HFFc6 (cell line): ENCODE results near the gene ELMO2. TPM values are rescaled to one million over a fixed set of nuclear protein-coding genes. Genes with fewer than 3 reads are reported as not detected.

Experiments
- DNase-seq: peaks from one replicate; pipeline ENCODE4 v3.0.0-alpha.2; 2018
- H3K27ac Mint-ChIP-seq: 2 replicates; pipeline ENCODE4 v1.8.0; 2020; ENCODE audit warnings: mild to moderate bottlenecking, mixed read lengths
- H3K27me3 Mint-ChIP-seq: 2 replicates; pipeline ENCODE4 v1.8.0; 2021; ENCODE audit warnings: mild to moderate bottlenecking, moderate library complexity, mixed read lengths; ENCODE audit not compliant: insufficient read depth
- H3K36me3 Mint-ChIP-seq: 2 replicates; pipeline ENCODE4 v1.8.0; 2021; ENCODE audit warnings: low read depth, mixed read lengths
- H3K4me1 Mint-ChIP-seq: 2 replicates; pipeline ENCODE4 v1.8.0; 2020; ENCODE audit warnings: low read depth, mixed read lengths
- H3K4me3 Mint-ChIP-seq: 2 replicates; pipeline ENCODE4 v1.8.0; 2020; ENCODE audit warnings: mild to moderate bottlenecking, moderate library complexity, mixed read lengths
- H3K9me3 Mint-ChIP-seq: 2 replicates; pipeline ENCODE4 v1.8.0; 2020; ENCODE audit warnings: mild to moderate bottlenecking, mixed read lengths
- total RNA-seq, 6 experiments: library from RNA; stranded (reverse); fragmentation: NEBNext Ultra II Directional; extraction: Animal tissue kit (Norgen Biotek cat#: 25700); gene quantifications; 2 replicates in 1 of 6; 3 replicates in 5 of 6; pipeline ENCODE4 v1.2.3, GENCODE V29; 2021
- TF ChIP-seq, protein P1 (sequence below): fragments of 200-600 bp; sonication (generic); IDR thresholded peaks from 2 replicates; pipeline ENCODE4 v1.5.0; 2021; ENCODE audit warnings: antibody characterized with exemption, mild to moderate bottlenecking

The ELMO2 gene
- total RNA-seq, 6 experiments from 2014 or later = 39.3 to 48.0 (median 44.3) TPM

DNA sequence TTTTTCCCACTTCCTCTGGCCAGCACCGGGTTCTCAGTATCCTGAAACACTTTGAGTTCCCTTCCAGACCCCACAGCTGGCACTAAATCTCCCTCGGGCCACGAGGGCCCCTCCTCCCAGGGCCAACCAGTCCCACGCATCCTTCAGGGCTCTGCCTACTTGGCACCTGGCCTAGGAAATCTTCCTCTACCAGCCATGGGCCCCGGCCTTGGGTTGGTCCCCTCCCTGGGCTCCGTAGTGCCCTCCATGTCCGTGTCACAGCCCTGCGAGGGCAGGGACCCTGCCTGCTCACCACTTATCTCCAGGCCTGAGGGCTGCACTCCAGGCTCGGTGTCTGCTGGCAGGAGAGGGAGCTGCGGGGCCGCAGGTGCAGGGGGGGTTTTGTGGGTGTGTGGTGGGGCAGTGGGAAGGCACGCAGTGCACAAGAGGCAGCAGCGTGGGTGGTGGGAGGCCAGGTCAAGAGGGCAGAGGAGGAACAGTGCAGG lies 49.3 kb downstream of the ELMO2 start:
- no peaks in the 10 kb centered on the region for H3K27me3 Mint-ChIP-seq
- DNase-seq = no peak
- H3K9me3 Mint-ChIP-seq = no peaks in the 10 kb centered on the region
- peaks cover 13% of the 10 kb centered on the region for H3K4me1 Mint-ChIP-seq
- H3K27ac Mint-ChIP-seq = no peak overlapping the region
- no peak overlapping the region for H3K4me3 Mint-ChIP-seq
- TF ChIP-seq, protein P1, sequence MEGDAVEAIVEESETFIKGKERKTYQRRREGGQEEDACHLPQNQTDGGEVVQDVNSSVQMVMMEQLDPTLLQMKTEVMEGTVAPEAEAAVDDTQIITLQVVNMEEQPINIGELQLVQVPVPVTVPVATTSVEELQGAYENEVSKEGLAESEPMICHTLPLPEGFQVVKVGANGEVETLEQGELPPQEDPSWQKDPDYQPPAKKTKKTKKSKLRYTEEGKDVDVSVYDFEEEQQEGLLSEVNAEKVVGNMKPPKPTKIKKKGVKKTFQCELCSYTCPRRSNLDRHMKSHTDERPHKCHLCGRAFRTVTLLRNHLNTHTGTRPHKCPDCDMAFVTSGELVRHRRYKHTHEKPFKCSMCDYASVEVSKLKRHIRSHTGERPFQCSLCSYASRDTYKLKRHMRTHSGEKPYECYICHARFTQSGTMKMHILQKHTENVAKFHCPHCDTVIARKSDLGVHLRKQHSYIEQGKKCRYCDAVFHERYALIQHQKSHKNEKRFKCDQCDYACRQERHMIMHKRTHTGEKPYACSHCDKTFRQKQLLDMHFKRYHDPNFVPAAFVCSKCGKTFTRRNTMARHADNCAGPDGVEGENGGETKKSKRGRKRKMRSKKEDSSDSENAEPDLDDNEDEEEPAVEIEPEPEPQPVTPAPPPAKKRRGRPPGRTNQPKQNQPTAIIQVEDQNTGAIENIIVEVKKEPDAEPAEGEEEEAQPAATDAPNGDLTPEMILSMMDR = no peak
- peaks cover 13% of the 10 kb centered on the region; the same call in 1 of the 2 replicates for H3K36me3 Mint-ChIP-seq

DNA sequence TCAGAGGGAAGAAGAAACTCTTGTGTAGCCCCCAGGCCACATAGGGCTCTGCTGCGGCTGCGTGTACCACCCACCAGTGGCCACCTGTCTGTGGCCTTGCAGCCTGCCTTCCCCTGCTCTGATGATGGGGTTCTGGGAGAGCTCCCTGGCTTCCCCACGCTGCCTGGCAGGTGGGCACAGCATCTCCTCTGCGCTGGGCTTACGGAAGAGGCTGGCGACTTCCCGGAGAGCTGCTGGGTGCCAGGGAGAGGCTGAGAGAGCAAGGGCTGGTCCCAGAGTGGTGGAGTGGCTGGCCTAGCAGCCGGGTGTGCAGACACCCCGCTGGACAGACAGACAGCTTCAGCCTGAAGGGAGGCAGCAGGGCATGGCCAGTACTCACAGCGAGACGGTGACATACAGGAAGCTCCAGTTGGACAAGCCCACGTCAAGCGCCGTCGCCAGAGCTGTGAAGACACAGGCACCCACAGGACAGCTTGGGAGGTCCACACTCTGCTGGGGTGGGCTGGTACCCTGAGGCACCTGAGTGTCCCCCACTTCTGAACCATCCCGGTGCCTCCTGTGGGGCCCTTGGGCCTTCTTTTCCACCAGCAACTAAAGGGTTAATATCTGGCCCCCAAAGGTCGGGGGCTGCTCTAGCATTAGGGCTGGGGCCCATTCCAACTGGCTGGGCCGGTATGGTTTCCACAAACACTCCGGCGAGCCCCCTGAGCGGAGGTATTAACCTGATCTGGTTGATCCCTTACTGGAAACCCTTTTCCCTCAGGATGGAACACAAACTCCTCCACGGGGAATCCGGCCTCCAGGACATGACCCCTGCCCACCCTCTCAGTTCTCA lies 50.0 kb downstream of the ELMO2 start:
- no peak for DNase-seq
- Mint-ChIP-seq H3K36me3 (peaks cover 10% of the 10 kb centered on the region; the same call in 1 of the 2 replicates), H3K9me3 (no peaks in the 10 kb centered on the region), H3K4me3 (no peak overlapping the region), H3K4me1 (peaks cover 7% of the 10 kb centered on the region), H3K27me3 (no peaks in the 10 kb centered on the region), H3K27ac (no peak overlapping the region)
- TF ChIP-seq, protein P1 = no peak

DNA sequence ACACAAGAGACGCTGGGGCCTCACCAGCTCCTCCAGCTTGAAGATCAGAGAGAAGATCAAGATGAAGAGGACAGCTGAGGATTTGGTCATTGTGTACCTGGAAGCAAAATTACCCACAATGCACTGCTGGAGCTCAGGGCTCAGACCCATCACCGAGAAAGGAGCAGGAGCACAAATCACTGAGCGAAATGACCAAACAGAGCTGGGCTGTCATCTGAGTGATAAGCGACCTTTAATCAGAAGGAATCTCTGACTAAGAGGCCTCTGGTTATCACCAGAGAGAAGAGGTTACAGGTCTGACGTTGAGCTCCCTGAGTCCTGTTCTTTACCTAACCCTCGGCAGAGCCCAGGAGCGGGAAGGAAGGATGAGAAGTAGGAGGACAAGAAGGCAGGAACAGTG lies 50.6 kb downstream of the ELMO2 start:
- Mint-ChIP-seq H3K4me3 (no peak overlapping the region), H3K27me3 (no peaks in the 10 kb centered on the region), H3K9me3 (no peaks in the 10 kb centered on the region), H3K36me3 (peaks cover 10% of the 10 kb centered on the region; the same call in 1 of the 2 replicates), H3K27ac (0 out of 2 replicates have a peak overlapping the region, but pooled peaks have one; percentile 36), H3K4me1 (peaks cover 7% of the 10 kb centered on the region)
- DNase-seq = no peak
- TF ChIP-seq, protein P1 = no peak

DNA sequence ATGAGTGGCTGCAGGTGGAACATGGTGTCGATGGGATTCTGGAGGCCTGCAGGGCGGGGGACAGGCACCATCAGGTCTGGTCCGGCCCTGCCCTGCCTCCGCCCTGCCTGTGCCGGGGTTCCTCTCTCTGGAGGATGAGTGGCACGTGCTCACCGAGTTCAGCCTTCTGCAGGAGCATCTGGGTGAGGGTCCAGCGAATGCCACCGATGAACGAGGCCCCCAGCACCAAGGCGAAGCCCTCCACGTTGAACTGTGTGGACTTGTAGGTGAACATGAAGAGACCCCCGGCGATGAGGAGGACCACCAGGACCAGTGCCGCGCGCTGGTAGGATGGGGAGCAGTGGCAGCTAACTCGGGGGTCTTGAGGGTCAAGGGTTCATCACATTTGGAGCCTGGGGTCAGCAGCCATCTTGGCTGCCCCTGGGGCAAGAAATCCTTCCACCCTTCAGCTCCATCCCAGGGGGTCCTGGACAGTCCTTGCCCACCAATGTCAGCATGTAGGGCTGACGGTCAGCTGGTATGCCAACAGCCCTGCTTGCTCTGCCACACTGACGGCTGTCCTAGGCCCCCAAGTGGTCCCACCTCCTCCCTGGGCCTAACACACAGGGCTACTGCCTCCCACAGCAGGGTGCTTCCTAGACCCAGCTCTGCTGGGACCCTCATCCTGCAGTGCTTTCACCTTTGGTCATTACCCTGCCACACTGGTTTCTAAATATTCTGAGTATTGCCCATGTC lies 51.3 kb downstream of the ELMO2 start:
- DNase-seq = no peak
- Mint-ChIP-seq H3K27ac (no peak overlapping the region; the same call in 1 of the 2 replicates), H3K36me3 (peaks cover 10% of the 10 kb centered on the region; the same call in 1 of the 2 replicates), H3K4me3 (no peak overlapping the region), H3K4me1 (peaks cover 14% of the 10 kb centered on the region), H3K27me3 (0 out of 2 replicates have a peak, but pooled peaks cover 2% of the 10 kb centered on the region), H3K9me3 (no peaks in the 10 kb centered on the region)
- TF ChIP-seq, protein P1 = no peak

DNA sequence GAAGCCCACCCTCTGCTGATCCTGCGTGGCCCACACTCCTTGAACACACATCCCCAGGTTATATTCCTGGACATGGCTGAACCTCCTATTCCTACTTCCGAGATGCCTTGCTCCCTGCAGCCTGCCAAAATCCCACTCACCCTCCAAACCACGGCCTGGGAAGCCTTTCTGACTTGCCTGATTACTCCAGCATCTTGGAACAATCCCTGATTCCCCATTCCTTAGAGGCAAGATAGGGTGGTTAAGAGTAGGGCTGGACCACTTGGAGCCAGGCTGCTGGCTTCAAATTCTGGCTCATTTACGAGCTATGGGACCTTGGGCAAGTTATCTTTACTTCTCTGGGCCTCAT lies 52.2 kb downstream of the ELMO2 start:
- TF ChIP-seq, protein P1 = no peak
- Mint-ChIP-seq H3K36me3 (peaks cover 10% of the 10 kb centered on the region; the same call in 1 of the 2 replicates), H3K4me3 (no peak overlapping the region), H3K27me3 (0 out of 2 replicates have a peak, but pooled peaks cover 2% of the 10 kb centered on the region), H3K9me3 (no peaks in the 10 kb centered on the region), H3K4me1 (peaks cover 21% of the 10 kb centered on the region), H3K27ac (no peak overlapping the region)
- no peak for DNase-seq
